ENCODE data around the gene ASB12.
"Not testable (repeated sequence)": the region's sequence is repeated elsewhere in the genome, so short reads cannot be mapped to it uniquely, and the experiment has no call there.

ASB12 gene

DNA sequence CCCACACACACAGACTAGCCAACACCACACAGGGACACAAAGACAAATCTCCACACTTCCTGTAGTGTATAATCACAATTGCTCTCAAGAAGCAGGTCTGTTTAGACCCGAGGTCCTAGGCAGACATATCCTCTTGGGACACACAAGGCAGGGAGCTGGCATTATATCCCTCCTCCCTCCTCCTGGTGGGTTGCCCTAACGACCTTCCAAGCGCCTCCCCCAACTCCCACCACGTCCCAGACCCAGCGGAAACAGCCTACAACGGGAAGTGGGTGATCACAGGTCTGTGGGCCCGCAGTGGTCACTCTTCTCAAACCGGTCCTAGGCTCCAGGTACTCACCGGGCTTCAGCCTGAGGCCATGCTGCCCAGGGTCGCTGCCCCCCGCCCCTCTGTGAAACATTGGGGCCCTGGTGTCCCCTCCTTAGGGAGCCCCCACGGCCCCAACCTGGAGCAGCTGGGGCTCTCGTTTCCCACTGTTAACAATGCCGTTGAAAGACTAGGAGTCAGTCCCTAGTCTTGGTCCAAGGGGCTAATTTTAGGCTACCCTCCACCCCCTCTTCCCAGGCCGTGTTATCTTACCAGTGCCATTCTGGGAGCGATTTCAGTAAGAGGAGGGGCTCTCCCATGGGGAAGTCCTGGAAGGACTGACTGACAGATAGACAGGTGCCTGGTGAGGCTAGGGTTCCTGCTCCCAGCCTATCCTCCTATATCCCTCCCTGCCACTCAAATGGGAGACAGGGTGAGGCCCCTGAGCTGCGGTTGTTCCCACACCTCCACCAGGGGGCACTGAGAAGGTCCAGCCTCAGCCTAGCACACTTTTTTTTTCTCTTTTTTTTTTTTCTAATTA, at the start of gene ASB12:
Gene ASB12 (minus strand): TSS at position 485 of the 848 bp plus-strand sequence. CDS start 4,957 bp downstream, outside the sequence.
- no peak for DNase-seq

DNA sequence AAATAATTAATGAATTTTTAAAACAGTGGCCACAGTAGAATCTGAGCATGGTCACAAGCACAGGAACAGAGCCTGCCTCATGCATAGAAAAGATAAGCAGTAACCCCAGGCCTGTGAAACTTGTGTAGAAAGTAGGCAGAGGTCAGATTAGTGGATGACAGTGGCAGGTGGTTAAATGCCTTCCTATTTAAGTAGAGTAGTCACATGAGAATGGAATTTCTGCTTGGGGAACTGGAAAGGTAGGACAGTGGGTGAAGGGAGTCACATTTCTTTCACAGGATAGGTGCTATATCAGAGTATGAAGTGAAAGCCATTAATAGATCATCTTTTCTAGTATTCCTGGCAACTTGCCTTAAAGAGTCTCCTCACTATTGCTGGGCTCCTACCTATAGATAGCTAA, 34.9 kb upstream of the ASB12 start:
- DNase-seq = no peak

GRCh38 chrX:64229154-64229553, 1.3 kb downstream of the ASB12 start:
- DNase-seq = no peak

DNA sequence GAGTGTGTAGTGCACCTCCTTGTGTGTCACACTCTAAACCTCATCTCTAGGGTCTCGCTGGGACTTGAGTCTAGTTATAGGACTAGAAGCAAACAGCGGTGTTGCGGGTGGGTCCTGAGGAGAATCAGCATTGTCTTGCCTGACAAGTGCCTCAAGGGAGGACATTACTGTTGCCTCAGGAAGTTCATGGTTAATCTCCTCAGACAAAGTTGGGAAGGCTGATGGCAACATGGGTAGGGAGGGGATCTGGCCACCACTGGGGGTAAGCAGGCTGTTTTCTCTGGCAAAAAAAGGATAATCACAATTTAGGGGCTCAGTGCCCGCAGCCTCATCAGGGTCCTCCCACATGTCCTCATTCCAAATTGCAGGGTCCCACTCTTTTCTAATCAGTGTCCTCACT, 12.4 kb downstream of the ASB12 start:
- no peak for DNase-seq

DNA sequence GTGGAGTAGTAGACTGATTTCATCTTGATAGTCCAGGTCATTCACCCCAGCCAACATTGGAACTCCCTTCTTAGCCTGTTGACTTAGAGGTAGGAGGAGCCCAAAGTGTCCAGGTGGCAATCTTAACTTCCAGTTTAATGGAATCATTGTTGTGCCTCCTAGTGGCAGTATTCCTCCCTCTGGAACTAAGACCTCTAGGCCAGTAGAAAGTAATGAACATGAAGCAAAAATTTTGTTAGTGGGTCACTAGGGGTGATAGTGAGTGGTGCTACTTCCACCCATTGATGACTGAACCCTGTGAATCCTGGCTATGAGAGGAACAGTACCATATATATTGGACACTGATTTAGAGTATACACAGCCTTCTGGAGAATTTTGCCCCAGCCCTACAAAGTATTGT, 16.4 kb downstream of the ASB12 start:
- not testable (repeated sequence) for DNase-seq

DNA sequence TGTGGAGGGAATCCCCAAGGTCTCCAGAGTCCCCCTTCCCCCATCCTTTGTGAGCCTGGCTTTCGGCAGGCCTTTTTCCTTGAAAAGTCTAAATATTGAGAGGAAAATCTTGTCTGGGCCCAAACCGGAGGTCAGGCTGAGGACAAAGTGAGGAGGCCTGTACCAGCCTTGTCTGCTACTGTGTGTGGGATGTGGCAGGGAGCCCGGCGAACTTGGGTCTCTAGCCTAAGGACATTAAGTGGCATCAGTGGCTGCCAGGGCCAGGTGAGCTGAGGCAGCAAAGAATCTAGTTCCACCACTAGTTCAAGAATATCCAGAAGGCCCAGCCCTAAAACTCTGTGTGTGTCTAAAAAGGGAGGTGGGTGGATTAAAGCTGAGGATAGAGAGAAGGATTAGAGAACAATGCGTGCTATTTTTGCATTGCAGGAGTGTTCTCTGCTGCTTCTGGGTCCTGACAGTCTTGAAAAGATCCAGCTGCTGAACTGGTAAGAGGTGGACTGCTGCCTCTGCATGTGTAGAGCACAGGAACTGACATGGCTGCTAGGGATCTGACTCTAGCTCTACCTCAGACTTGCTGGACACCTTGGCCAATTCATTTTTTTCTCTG, 23.7 kb downstream of the ASB12 start:
- DNase-seq = no peak

- DNase-seq = peak; percentile 87
Measured at GRCh38 chrX:64205735-64206501, 24.5 kb downstream of the ASB12 start.

DNA sequence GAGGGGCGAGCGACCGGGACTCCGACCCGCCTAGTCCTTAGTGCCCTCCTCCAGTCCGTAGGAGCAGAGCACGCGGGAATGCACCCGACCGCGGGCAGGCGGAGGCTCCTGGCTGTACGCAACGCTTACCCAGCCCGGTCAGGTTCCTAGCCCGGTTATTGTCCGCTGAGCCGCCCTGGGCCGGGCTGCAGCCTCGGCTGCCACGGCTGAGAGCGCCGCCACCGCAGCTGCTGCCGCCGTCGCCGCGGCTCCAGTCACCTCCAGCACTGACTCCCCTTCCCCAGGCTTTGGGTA, 25.0 kb downstream of the ASB12 start, which contains the start of gene AMER1:
Gene AMER1 (minus strand): TSS at position 268 of the 294 bp plus-strand sequence. CDS start 12,422 bp downstream, outside the sequence.
- DNase-seq = no peak

- peak; percentile 4 for DNase-seq
Measured at GRCh38 chrX:64204701-64205440, 25.5 kb downstream of the ASB12 start.

- DNase-seq = no peak
Measured at GRCh38 chrX:64204252-64204651, 26.2 kb downstream of the ASB12 start.

DNA sequence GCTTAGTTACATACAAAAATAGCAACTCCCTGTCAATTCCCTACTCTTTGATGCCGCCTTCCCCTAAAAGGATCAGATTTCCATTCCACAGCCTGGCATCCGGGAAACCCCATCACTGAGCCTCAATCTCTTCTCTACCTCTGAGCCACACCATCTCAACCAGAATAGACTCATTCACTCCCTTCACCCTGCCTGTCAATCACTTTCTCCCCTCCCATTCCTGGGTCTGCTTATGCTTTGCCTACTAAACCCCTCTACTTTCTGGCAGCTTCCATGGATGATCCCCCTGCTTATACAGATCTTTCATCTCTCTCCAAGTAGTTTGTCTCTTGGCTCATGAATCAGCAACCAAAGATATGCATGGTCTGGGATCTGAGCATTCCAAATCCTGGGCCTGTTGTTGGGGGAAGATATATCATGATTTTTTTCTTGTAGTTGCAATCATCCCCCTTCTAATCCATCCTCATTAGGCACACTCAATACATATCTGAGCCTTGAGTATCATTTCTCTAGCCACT, 27.5 kb downstream of the ASB12 start:
- DNase-seq = no peak

- no peak for DNase-seq
Measured at GRCh38 chrX:64198036-64198435, 32.4 kb downstream of the ASB12 start.

DNA sequence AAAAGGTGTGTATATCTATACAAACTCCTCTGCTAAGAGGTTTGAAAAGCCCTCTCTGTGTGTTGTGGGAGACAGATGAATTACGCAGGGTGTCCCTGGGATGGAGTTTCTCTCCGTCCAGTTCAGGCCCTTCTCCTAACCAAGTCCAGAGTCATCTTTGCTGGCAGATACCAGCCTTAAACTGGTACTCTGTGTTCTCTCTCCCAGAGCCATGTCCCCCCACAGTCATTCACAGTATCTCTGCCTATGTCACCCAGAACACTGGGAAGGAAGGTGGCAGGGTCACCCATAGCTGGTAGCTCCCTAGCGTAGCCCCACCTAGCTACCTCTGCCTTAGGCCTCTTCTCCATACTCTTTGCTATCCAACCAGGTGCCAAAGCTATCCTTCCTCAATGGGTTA, 33.8 kb downstream of the ASB12 start:
- DNase-seq = no peak

DNA sequence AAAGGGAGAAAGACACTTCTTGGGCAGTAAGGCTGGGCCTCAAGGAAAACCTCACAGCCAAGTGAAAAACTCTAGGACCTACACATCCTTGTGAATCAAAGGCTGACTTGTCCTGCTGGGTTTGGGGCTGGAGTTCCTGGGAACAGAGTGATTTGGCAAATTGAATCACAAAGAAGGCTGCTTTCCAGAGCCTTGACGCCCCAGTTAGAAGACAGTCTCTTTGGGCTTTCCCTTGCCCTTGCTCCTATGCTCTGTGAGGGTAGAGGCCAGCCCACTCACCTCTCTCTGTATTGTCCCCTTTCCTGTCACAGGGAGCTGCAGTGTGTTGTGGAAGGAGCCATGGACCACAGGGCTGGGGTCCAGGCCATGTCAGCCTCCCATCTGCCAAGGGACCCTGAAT, 34.5 kb downstream of the ASB12 start:
- DNase-seq = no peak

- no peak for DNase-seq
Measured at GRCh38 chrX:64192673-64193072, 37.7 kb downstream of the ASB12 start.

DNA sequence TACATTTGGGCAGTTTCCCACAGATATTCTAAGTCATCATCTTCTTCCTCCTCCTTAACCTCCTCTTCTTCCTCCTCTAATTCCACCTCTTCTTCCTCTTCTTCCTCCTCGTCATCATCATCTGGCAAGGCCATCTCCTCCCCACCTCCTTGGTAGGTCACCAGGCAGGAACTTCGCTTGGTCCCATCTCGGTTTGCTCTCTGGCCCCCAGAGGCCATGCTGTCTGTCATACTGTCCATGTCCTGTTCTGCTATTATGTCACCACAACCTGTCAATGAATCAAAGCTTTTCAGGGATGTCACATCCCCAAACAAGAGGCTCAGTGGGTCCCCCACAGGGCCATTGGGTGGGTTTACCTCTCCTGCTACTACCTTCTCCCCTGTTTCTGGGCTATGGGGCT, 38.4 kb downstream of the ASB12 start:
- DNase-seq = no peak

DNA sequence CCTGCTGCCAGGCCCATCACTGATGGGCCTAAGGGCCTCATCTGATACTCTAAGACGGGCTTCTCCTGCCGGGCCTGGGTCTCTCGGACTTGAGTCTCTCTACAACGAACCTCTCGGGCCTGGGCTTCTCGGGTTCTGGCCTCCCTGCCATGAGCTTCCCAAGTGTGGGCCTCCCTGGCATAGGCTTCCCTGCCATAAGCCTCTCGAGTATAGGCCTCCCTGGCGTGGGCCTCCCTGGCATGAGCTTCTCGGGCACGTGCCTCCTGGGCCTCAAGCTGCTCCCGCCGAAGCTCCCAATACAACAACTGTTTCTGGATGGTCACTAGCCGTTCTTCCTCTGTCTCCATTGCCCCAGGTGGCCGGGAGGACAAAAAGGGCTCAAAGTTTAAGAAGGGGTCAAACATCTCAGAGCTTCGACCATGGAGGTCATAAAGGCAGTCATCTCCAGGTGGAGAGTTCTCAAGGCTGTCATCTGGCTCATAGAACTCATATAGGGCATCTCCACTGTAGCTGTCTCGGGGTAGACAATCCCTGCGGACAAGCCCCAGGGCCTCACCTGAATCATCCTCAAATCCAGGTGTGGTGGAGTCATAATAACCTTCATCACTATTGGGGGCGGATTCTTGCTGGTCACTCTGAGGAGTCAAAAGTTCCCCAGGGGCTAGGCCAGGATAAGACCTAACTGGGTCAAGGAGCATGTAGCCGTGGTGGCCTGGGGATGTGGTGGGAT, 39.0 kb downstream of the ASB12 start:
- DNase-seq = no peak

- DNase-seq = no peak
Measured at GRCh38 chrX:64190136-64190740, 40.2 kb downstream of the ASB12 start.

GRCh38 chrX:64188901-64189300, 41.5 kb downstream of the ASB12 start:
- DNase-seq = no peak

- DNase-seq = no peak
Measured at GRCh38 chrX:64187762-64188150, 42.7 kb downstream of the ASB12 start.

- no peak for DNase-seq
Measured at GRCh38 chrX:64186974-64187761, 43.2 kb downstream of the ASB12 start.
